ENCODE measurements around the gene CATSPERZ. TPM values are rescaled to one million over a fixed set of nuclear protein-coding genes. Genes with fewer than 3 reads are reported as not detected.

Gene CATSPERZ
- total and polyA plus RNA-seq, 9 of the 15 experiments (the other 6 are each of a cell fraction or from before 2014, with no cell fraction given), result 0.86 to 8.5 (median 3.5) TPM

- TF ChIP-seq, protein P1, sequence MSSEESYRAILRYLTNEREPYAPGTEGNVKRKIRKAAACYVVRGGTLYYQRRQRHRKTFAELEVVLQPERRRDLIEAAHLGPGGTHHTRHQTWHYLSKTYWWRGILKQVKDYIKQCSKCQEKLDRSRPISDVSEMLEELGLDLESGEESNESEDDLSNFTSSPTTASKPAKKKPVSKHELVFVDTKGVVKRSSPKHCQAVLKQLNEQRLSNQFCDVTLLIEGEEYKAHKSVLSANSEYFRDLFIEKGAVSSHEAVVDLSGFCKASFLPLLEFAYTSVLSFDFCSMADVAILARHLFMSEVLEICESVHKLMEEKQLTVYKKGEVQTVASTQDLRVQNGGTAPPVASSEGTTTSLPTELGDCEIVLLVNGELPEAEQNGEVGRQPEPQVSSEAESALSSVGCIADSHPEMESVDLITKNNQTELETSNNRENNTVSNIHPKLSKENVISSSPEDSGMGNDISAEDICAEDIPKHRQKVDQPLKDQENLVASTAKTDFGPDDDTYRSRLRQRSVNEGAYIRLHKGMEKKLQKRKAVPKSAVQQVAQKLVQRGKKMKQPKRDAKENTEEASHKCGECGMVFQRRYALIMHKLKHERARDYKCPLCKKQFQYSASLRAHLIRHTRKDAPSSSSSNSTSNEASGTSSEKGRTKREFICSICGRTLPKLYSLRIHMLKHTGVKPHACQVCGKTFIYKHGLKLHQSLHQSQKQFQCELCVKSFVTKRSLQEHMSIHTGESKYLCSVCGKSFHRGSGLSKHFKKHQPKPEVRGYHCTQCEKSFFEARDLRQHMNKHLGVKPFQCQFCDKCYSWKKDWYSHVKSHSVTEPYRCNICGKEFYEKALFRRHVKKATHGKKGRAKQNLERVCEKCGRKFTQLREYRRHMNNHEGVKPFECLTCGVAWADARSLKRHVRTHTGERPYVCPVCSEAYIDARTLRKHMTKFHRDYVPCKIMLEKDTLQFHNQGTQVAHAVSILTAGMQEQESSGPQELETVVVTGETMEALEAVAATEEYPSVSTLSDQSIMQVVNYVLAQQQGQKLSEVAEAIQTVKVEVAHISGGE (CRISPR knock-in tag; IDR thresholded peaks at IDR 0.05), result no peak
- TF ChIP-seq TEAD1 (CRISPR knock-in tag; IDR thresholded peaks at IDR 0.05), result peak in 1 of 2 experiments; percentile 88; a peak in 2 of 4 replicates
- TF ChIP-seq BCOR (IDR thresholded peaks at IDR 0.05), result peak; percentile 88
- no peak for TF ChIP-seq WHSC1 (IDR thresholded peaks at IDR 0.05; ENCODE audit: low read length)
- TF ChIP-seq NCOA1 (IDR thresholded peaks at IDR 0.05; ENCODE audit: low read depth), result no peak
- no peak for TF ChIP-seq ETS1 (conservative IDR thresholded peaks at IDR 0.05; ENCODE audit: control insufficient read depth, low read depth, low read length)
- no peak for TF ChIP-seq CBX8 (IDR thresholded peaks at IDR 0.05; ENCODE audit: borderline replicate concordance, extremely low read depth, low read depth, low read length, poor library complexity, severe bottlenecking)
- no peak for TF ChIP-seq ZNF75A (CRISPR knock-in tag; IDR thresholded peaks at IDR 0.05)
- TF ChIP-seq, protein P2, sequence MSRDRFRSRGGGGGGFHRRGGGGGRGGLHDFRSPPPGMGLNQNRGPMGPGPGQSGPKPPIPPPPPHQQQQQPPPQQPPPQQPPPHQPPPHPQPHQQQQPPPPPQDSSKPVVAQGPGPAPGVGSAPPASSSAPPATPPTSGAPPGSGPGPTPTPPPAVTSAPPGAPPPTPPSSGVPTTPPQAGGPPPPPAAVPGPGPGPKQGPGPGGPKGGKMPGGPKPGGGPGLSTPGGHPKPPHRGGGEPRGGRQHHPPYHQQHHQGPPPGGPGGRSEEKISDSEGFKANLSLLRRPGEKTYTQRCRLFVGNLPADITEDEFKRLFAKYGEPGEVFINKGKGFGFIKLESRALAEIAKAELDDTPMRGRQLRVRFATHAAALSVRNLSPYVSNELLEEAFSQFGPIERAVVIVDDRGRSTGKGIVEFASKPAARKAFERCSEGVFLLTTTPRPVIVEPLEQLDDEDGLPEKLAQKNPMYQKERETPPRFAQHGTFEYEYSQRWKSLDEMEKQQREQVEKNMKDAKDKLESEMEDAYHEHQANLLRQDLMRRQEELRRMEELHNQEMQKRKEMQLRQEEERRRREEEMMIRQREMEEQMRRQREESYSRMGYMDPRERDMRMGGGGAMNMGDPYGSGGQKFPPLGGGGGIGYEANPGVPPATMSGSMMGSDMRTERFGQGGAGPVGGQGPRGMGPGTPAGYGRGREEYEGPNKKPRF (IDR thresholded peaks at IDR 0.05; ENCODE audit: low read depth, low read length), result no peak
- TF ChIP-seq, protein P3, sequence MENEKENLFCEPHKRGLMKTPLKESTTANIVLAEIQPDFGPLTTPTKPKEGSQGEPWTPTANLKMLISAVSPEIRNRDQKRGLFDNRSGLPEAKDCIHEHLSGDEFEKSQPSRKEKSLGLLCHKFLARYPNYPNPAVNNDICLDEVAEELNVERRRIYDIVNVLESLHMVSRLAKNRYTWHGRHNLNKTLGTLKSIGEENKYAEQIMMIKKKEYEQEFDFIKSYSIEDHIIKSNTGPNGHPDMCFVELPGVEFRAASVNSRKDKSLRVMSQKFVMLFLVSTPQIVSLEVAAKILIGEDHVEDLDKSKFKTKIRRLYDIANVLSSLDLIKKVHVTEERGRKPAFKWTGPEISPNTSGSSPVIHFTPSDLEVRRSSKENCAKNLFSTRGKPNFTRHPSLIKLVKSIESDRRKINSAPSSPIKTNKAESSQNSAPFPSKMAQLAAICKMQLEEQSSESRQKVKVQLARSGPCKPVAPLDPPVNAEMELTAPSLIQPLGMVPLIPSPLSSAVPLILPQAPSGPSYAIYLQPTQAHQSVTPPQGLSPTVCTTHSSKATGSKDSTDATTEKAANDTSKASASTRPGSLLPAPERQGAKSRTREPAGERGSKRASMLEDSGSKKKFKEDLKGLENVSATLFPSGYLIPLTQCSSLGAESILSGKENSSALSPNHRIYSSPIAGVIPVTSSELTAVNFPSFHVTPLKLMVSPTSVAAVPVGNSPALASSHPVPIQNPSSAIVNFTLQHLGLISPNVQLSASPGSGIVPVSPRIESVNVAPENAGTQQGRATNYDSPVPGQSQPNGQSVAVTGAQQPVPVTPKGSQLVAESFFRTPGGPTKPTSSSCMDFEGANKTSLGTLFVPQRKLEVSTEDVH (IDR thresholded peaks at IDR 0.05; ENCODE audit: low read depth, partially characterized antibody), result peak; percentile 62
- TF ChIP-seq, protein P4, sequence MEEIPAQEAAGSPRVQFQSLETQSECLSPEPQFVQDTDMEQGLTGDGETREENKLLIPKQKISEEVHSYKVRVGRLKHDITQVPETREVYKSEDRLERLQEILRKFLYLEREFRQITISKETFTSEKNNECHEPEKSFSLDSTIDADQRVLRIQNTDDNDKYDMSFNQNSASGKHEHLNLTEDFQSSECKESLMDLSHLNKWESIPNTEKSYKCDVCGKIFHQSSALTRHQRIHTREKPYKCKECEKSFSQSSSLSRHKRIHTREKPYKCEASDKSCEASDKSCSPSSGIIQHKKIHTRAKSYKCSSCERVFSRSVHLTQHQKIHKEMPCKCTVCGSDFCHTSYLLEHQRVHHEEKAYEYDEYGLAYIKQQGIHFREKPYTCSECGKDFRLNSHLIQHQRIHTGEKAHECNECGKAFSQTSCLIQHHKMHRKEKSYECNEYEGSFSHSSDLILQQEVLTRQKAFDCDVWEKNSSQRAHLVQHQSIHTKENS (CRISPR knock-in tag; IDR thresholded peaks at IDR 0.05), result 0 out of 2 replicates have a peak, but pooled peaks have one; percentile 31
- no peak for TF ChIP-seq NR4A1 (CRISPR knock-in tag; IDR thresholded peaks at IDR 0.05)
- no peak; the same call in 1 of the 2 replicates for TF ChIP-seq NR4A1 (tag; IDR thresholded peaks at IDR 0.05)
- TF ChIP-seq ZNF445 (CRISPR knock-in tag; IDR thresholded peaks at IDR 0.05; ENCODE audit: low read depth), result no peak
These were observed 31.1 kb upstream of the CATSPERZ start (continued) for GRCh38 chr11:64268893-64269539.
